GM23338 (cell line): Measurements from ENCODE around the gene COL4A1. TPM values are rescaled to one million over a fixed set of nuclear protein-coding genes. Genes with fewer than 3 reads are reported as not detected.

Experiments used
- ATAC-seq: fragments of 200-7000 bp; cut with Tn5 transposase; 3 replicates; pipeline ENCODE4 v1.9.1; 2020
- DNase-seq: peaks from one replicate; pipeline ENCODE4 v3.0.0-alpha.2; 2015; ENCODE audit warnings: low spot score
- H2AFZ ChIP-seq: fragments of 200-600 bp; sonication (generic); 2 replicates; pipeline ENCODE4 v1.8.0; 2016; ENCODE audit warnings: antibody characterized with exemption, mild to moderate bottlenecking, moderate library complexity
- H3F3A ChIP-seq: fragments of 200-600 bp; sonication (generic); replicated peaks from 2 replicates; pipeline ENCODE4 v1.8.0; 2017; ENCODE audit warnings: antibody characterized with exemption, mixed run types, low read depth
- H3K27ac ChIP-seq: fragments of 200-600 bp; sonication (generic); 2 replicates; pipeline ENCODE4 v1.6.1; 2016; ENCODE audit warnings: low read depth
- H3K27me3 ChIP-seq: fragments of 200-600 bp; sonication (generic); 2 replicates; pipeline ENCODE4 v1.8.0; 2016; ENCODE audit warnings: mild to moderate bottlenecking, mixed run types, moderate library complexity; ENCODE audit not compliant: insufficient read depth
- H3K36me3 ChIP-seq: fragments of 200-600 bp; sonication (generic); 2 replicates; pipeline ENCODE4 v1.8.0; 2016; ENCODE audit warnings: mild to moderate bottlenecking; ENCODE audit not compliant: insufficient read depth
- H3K4me1 ChIP-seq: fragments of 200-600 bp; sonication (generic); 2 replicates; pipeline ENCODE4 v1.8.0; 2016; ENCODE audit warnings: mild to moderate bottlenecking, moderate library complexity; ENCODE audit not compliant: insufficient read depth
- H3K4me2 ChIP-seq: fragments of 200-600 bp; sonication (generic); 2 replicates; pipeline ENCODE4 v1.7.1; 2017; ENCODE audit warnings: mixed run types
- H3K4me3 ChIP-seq: fragments of 200-600 bp; sonication (generic); 2 replicates; pipeline ENCODE4 v1.6.1; 2016; ENCODE audit warnings: mixed run types
- H3K79me2 ChIP-seq: fragments of 200-600 bp; sonication (generic); replicated peaks from 2 replicates; pipeline ENCODE4 v1.8.0; 2017; ENCODE audit warnings: mild to moderate bottlenecking; ENCODE audit not compliant: insufficient read depth
- H3K9me2 ChIP-seq: fragments of 200-600 bp; sonication (generic); 2 replicates; pipeline ENCODE4 v1.8.0; 2017; ENCODE audit not compliant: insufficient read depth
- H4K20me1 ChIP-seq: fragments of 200-600 bp; sonication (generic); replicated peaks from 2 replicates; pipeline ENCODE4 v1.8.0; 2017; ENCODE audit warnings: mild to moderate bottlenecking; ENCODE audit not compliant: insufficient read depth
- H3K27ac Mint-ChIP-seq: 2 replicates; pipeline ENCODE4 v1.8.0; 2020; ENCODE audit warnings: inconsistent platforms, mild to moderate bottlenecking, moderate library complexity, mixed read lengths
- H3K27me3 Mint-ChIP-seq: 3 replicates; pipeline ENCODE4 v1.8.0; 2022; ENCODE audit warnings: low read depth, mild to moderate bottlenecking, moderate library complexity, mixed read lengths, inconsistent platforms; ENCODE audit not compliant: insufficient read depth, poor library complexity
- H3K36me3 Mint-ChIP-seq: 3 replicates; pipeline ENCODE4 v1.8.0; 2021; ENCODE audit warnings: low read depth, mild to moderate bottlenecking, inconsistent platforms, moderate library complexity, mixed read lengths
- H3K4me1 Mint-ChIP-seq: 3 replicates; pipeline ENCODE4 v1.8.0; 2020; ENCODE audit warnings: mild to moderate bottlenecking, inconsistent platforms, mixed read lengths
- H3K4me3 Mint-ChIP-seq: 3 replicates; pipeline ENCODE4 v1.8.0; 2021; ENCODE audit warnings: moderate library complexity, mild to moderate bottlenecking, inconsistent platforms, mixed read lengths
- H3K9me3 Mint-ChIP-seq: 3 replicates; pipeline ENCODE4 v1.8.0; 2020; ENCODE audit warnings: moderate library complexity, mild to moderate bottlenecking, inconsistent platforms, mixed read lengths
- CREB1 ChIP-seq: fragments of 250-450 bp; sonication (Bioruptor Pico); IDR thresholded peaks from 2 replicates; pipeline ENCODE4 v1.5.0; 2020; ENCODE audit warnings: low read depth, mild to moderate bottlenecking, moderate library complexity
- EZH2 ChIP-seq: fragments of 200-600 bp; sonication (generic); IDR thresholded peaks from one replicate; pipeline ENCODE4 v1.8.0; 2017; ENCODE audit warnings: antibody characterized with exemption, mild to moderate bottlenecking, low read depth; ENCODE audit not compliant: unreplicated experiment
- EZH2phosphoT487 ChIP-seq: fragments of 200-600 bp; sonication (generic); IDR thresholded peaks from one replicate; pipeline ENCODE4 v1.8.1; 2018; ENCODE audit warnings: antibody characterized with exemption; ENCODE audit not compliant: unreplicated experiment
- JUNB ChIP-seq: IDR thresholded peaks from one replicate; pipeline ENCODE4 v1.6.1; 2016; ENCODE audit warnings: antibody characterized with exemption; ENCODE audit not compliant: unreplicated experiment
- NANOG ChIP-seq: IDR thresholded peaks from 2 replicates; pipeline ENCODE4 v1.6.1; 2016; ENCODE audit warnings: antibody characterized with exemption, borderline replicate concordance
- ZNF114 ChIP-seq: fragments of 250-450 bp; sonication (Bioruptor Pico); IDR thresholded peaks from 2 replicates; pipeline ENCODE4 v1.5.0; 2020; ENCODE audit warnings: mild to moderate bottlenecking, moderate library complexity
- ZNF331 ChIP-seq: fragments of 250-450 bp; sonication (Bioruptor Pico); IDR thresholded peaks from 2 replicates; pipeline ENCODE4 v1.5.0; 2020; ENCODE audit warnings: low read depth, mild to moderate bottlenecking, moderate library complexity
- polyA plus RNA-seq: library from polyadenylated mRNA; unstranded; fragments of >200 nt; fragmentation: Nextera tagmentation; extraction: Ambion mirVana; gene quantifications from 2 replicates; pipeline ENCODE4 v1.2.1, GENCODE V29; 2016
- total RNA-seq: library from RNA; depleted of rRNA; stranded (reverse); fragments of >200 nt; shearing (Covaris generic); gene quantifications from 2 replicates; pipeline ENCODE4 v1.2.3, GENCODE V29; 2014
- TF ChIP-seq, protein P1 (sequence below), 2 experiments: fragments of 200-600 bp in 1 of 2; sonication (generic) in 1 of 2; conservative IDR thresholded peaks; 2 replicates each; pipeline versions ENCODE4 v1.5.1 to v1.6.1; 2016 to 2017; ENCODE audit warnings: antibody characterized with exemption in 2 of 2, low read depth in 2 of 2, mild to moderate bottlenecking in 2 of 2, moderate library complexity in 1 of 2
- TF ChIP-seq, protein P2 (sequence below): IDR thresholded peaks from 2 replicates; pipeline ENCODE4 v1.6.1; 2016; ENCODE audit warnings: antibody characterized with exemption
- TF ChIP-seq, protein P3 (sequence below): IDR thresholded peaks from one replicate; pipeline ENCODE4 v1.6.1; 2018; ENCODE audit warnings: antibody characterized with exemption; ENCODE audit not compliant: unreplicated experiment

Gene COL4A1
- total and polyA plus RNA-seq, 2 experiments from 2014 or later, result 39.1 to 110 TPM

DNA sequence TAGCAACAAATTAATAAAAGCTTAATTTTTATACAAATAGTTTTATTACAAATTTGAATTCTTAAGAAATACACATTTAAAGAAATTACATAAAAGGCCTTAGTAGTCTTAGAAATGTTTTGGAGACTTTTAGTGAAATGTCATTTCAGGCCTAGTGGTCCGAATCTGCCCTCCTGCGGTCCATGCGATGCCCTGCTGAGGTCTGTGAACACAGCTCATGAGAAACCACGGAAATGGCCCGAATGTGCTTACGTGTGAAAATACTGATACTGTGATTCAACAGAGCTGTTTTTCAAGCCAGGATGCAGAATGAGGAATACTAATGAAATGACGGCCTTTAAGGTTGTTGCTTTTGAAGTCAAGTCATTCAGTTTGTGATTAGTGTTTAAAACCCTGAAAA lies 157.9 kb downstream of the COL4A1 start:
- no peak for DNase-seq
- H3K4me1 ChIP-seq, result no peaks in the 10 kb centered on the region
- H4K20me1 ChIP-seq, result no peaks in the 10 kb centered on the region

More for the DNA sequence above, 157.9 kb downstream of the COL4A1 start:
- Mint-ChIP-seq H3K27me3 (no peaks in the 10 kb centered on the region), H3K9me3 (no peaks in the 10 kb centered on the region), H3K4me1 (no peaks in the 10 kb centered on the region), H3K27ac (no peak overlapping the region), H3K36me3 (peaks cover 12% of the 10 kb centered on the region; the same call in 2 of the 3 replicates), H3K4me3 (no peak overlapping the region)
- Histone ChIP-seq H3K27ac (no peak overlapping the region), H3K4me2 (no peak overlapping the region), H3K4me3 (no peak overlapping the region), H2AFZ (no peak overlapping the region), H3F3A (no peaks in the 10 kb centered on the region), H3K79me2 (no peaks in the 10 kb centered on the region), H3K27me3 (no peaks in the 10 kb centered on the region), H3K9me2 (no peaks in the 10 kb centered on the region), H3K36me3 (0 out of 2 replicates have a peak, but pooled peaks cover 4% of the 10 kb centered on the region)
- no peak for ATAC-seq
- no peak for TF ChIP-seq ZNF331 (CRISPR knock-in tag)
- no peak for TF ChIP-seq EZH2phosphoT487
- TF ChIP-seq JUNB, result no peak
- TF ChIP-seq, protein P1, sequence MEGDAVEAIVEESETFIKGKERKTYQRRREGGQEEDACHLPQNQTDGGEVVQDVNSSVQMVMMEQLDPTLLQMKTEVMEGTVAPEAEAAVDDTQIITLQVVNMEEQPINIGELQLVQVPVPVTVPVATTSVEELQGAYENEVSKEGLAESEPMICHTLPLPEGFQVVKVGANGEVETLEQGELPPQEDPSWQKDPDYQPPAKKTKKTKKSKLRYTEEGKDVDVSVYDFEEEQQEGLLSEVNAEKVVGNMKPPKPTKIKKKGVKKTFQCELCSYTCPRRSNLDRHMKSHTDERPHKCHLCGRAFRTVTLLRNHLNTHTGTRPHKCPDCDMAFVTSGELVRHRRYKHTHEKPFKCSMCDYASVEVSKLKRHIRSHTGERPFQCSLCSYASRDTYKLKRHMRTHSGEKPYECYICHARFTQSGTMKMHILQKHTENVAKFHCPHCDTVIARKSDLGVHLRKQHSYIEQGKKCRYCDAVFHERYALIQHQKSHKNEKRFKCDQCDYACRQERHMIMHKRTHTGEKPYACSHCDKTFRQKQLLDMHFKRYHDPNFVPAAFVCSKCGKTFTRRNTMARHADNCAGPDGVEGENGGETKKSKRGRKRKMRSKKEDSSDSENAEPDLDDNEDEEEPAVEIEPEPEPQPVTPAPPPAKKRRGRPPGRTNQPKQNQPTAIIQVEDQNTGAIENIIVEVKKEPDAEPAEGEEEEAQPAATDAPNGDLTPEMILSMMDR (conservative IDR thresholded peaks at IDR 0.05; ENCODE audit: low read depth in 2 of 2), result no peak
- TF ChIP-seq, protein P2, sequence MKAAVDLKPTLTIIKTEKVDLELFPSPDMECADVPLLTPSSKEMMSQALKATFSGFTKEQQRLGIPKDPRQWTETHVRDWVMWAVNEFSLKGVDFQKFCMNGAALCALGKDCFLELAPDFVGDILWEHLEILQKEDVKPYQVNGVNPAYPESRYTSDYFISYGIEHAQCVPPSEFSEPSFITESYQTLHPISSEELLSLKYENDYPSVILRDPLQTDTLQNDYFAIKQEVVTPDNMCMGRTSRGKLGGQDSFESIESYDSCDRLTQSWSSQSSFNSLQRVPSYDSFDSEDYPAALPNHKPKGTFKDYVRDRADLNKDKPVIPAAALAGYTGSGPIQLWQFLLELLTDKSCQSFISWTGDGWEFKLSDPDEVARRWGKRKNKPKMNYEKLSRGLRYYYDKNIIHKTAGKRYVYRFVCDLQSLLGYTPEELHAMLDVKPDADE, result no peak
- TF ChIP-seq EZH2, result no peak
- no peak for TF ChIP-seq CREB1 (CRISPR knock-in tag)
- TF ChIP-seq NANOG, result no peak
- TF ChIP-seq, protein P3, sequence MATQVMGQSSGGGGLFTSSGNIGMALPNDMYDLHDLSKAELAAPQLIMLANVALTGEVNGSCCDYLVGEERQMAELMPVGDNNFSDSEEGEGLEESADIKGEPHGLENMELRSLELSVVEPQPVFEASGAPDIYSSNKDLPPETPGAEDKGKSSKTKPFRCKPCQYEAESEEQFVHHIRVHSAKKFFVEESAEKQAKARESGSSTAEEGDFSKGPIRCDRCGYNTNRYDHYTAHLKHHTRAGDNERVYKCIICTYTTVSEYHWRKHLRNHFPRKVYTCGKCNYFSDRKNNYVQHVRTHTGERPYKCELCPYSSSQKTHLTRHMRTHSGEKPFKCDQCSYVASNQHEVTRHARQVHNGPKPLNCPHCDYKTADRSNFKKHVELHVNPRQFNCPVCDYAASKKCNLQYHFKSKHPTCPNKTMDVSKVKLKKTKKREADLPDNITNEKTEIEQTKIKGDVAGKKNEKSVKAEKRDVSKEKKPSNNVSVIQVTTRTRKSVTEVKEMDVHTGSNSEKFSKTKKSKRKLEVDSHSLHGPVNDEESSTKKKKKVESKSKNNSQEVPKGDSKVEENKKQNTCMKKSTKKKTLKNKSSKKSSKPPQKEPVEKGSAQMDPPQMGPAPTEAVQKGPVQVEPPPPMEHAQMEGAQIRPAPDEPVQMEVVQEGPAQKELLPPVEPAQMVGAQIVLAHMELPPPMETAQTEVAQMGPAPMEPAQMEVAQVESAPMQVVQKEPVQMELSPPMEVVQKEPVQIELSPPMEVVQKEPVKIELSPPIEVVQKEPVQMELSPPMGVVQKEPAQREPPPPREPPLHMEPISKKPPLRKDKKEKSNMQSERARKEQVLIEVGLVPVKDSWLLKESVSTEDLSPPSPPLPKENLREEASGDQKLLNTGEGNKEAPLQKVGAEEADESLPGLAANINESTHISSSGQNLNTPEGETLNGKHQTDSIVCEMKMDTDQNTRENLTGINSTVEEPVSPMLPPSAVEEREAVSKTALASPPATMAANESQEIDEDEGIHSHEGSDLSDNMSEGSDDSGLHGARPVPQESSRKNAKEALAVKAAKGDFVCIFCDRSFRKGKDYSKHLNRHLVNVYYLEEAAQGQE, result no peak
- no peak for TF ChIP-seq ZNF114 (CRISPR knock-in tag)
